GM21723 (cell line): Measurements from ENCODE around the gene KRTDAP.

Experiments used
- ATAC-seq: cut with Tn5 transposase; IDR thresholded peaks from one replicate; pipeline ENCODE4 v1.9.1; 2021; ENCODE audit warnings: mild to moderate bottlenecking, moderate library complexity; ENCODE audit not compliant: unreplicated experiment

Gene KRTDAP

GRCh38 chr19:35458192-35458591 is 32.1 kb downstream of the KRTDAP start:
- ATAC-seq, result no peak

- no peak for ATAC-seq
These were observed 33.1 kb downstream of the KRTDAP start for GRCh38 chr19:35457173-35457572.

DNA sequence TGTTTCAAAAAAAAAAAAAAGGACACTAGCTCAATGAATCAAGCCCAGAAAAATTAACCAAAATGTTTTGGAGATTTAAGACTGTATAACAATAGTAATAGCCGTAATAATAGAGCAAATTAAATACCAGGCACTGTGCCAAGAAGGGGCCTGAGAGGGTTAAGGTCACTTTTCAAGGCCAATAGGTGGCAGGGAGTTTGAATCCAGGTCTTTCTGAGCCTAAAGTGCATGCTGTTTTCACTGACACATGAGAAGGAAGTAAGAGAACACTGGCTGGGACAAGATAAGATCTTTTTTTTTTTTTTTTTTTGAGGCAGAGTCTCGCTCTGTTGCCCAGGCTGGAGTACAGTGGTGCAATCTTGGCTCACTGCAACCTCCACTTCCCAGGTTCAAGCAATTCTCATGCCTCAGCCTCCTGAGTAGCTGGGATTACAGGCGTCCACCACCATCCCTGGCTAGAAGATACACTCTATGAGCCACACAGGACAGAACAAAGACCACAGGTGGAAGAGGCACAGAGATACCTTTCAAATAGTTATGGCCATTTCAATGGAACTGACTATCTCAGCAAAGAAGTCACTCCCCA is 34.6 kb downstream of the KRTDAP start:
- ATAC-seq, result no peak

DNA sequence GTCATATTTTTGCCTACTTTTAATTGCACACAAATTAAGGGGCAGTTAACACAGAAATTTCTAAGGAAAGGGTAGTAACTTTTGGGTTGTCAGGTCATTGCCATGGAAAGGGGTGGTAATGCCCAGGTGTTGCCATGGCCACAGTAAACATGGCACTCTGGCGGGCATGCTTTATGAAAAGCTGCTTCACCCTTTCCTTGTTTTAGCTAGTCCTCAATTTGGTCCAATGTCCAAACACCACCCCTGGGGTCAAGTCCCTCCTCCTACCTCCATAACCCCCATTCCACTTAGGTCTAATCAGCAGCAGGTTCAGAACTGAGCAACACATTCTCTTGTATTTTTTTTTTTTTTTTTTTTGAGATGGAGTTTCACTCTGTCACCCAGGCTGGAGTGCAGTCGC is 35.6 kb downstream of the KRTDAP start:
- ATAC-seq, result no peak

DNA sequence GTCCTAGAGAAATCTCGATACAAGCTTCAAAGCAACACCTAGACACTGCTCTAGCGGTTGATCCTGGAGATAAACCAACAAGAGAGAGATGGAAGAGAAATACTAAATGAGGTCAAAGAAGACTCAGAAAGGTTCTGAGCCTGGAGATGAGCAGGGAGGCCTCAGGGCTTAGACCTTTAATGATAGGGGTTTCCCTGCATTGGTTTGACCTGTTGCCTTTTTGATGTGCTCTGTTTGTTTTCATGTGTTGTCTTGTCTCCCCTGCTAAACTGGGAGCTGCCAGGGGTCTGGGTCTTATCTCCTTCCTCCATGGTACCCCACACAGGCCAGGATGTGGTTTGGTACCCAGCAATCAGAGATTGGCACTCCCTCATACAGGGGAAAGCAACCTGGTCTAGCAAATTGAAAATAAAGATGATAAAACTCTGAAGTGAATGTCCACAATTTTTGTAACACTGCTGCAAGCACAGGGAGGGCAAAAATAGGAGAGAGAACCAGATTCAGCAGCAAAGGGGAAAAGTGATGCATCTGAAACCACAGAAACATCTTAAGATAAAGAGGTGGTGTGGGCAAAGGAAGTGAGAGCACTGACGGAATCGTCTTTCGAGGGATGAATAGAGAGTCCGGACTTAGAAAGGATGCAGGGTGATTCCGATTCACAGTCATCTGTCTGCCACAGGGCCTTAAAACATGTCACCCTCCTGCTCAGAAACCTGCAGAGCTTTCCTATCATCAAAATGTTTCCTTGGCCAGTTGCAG is 38.7 kb downstream of the KRTDAP start:
- ATAC-seq, result no peak

GRCh38 chr19:35449359-35450043 is 40.8 kb downstream of the KRTDAP start:
- no peak for ATAC-seq

DNA sequence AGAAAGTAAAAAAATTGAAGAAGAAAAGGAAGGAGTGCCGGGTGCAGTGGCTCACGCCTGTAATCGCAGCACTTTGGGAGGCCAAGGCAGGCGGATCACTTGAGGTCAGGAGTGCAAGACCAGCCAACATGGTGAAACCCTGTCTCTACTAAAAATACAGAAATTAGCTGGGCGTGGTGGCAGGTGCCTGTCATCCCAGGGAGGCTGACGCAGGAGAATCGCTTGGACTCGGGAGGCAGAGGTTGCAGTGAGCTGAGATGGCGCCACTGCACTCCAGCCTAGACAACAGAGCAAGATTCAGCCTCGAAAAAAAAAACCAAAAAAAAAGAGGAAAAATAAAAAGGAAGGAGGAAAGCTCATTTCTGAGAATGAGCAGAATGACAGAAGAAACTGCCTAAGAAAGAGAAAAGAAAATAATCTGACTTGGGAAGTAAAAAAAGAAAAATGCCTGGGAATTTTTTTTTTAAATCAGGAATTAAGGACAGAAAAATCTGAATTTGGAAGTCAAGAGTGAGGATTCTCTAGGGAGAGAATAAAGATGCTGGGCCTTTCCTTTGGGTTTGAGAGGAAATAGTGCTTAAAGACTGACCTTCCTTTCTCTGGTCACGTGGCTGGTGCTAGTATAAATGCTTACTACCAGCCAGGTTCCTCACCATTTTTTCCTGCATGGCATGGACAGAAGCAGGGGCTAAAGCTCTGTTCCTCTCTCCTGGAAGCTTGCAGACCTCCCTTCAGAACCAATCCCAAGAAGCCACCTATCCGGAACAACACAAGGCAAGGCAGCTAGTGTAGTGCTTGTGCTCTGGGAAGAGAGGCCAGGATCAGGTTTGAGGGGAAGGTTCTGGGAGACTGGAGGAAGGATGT is 42.4 kb downstream of the KRTDAP start, which contains the start of gene FFAR2:
Gene FFAR2 (plus strand): TSS at position 652 of the 864 bp plus-strand sequence. CDS start 1,458 bp downstream, outside the sequence.
- ATAC-seq, result no peak

- no peak for ATAC-seq
These were observed 44.3 kb downstream of the KRTDAP start for GRCh38 chr19:35445826-35446593.

- no peak for ATAC-seq
These were observed 45.5 kb downstream of the KRTDAP start for GRCh38 chr19:35444735-35445134.

GRCh38 chr19:35442091-35442490 is 48.2 kb downstream of the KRTDAP start:
- no peak for ATAC-seq

- no peak for ATAC-seq
These were observed 50.3 kb downstream of the KRTDAP start for GRCh38 chr19:35439921-35440320.

DNA sequence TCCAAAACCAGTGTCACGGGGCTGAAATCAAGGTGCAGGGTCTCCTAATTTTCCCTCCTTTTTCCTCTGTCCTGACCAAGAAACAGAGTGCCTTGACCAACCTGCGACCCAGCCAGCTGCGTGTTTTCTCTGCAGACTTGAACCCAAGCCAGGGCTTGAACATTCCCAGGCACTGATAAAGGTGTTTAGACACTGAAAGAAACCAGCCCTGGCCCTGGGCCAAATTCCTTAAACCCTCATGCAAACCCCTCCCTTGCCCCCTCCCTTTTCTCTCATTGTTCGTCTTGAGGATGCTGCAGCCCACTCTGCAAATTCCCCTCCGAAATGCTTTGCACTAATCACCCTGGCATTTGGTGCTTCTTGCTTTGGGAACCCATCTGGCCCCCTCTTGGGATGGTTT is 51.7 kb downstream of the KRTDAP start:
- no peak for ATAC-seq

- ATAC-seq, result no peak
These were observed 52.2 kb downstream of the KRTDAP start for GRCh38 chr19:35438096-35438495.

GRCh38 chr19:35437406-35437951 is 52.8 kb downstream of the KRTDAP start:
- no peak for ATAC-seq
